Vagina (tissue), 2 donors: ENCODE measurements around the gene PHTF2. TPM values are rescaled to one million over a fixed set of nuclear protein-coding genes. Genes with fewer than 3 reads are reported as not detected.
"Not testable (repeated sequence)": the region's sequence is repeated elsewhere in the genome, so short reads cannot be mapped to it uniquely, and the experiment has no call there.

Experiments used
- DNase-seq, 2 donors: peaks; one replicate each; pipeline ENCODE4 v3.0.0-alpha.2; 2017; ENCODE audit errors: extremely low spot score in 2 of 2
- H3K27ac ChIP-seq: fragments of 200-600 bp; sonication (generic); one replicate; pipeline ENCODE4 v1.5.1; 2019
- H3K27me3 ChIP-seq: fragments of 200-600 bp; sonication (generic); one replicate; pipeline ENCODE4 v1.5.1; 2019
- H3K36me3 ChIP-seq, 2 donors: fragments of 200-600 bp; sonication (generic); one replicate each; pipeline ENCODE4 v1.5.1; 2017 to 2019
- H3K4me1 ChIP-seq: fragments of 200-600 bp; sonication (generic); one replicate; pipeline ENCODE4 v1.5.1; 2019
- H3K4me3 ChIP-seq, 2 donors: fragments of 200-600 bp; sonication (generic); 1 replicate in 1 of 2; 2 replicates in 1 of 2; pipeline ENCODE4 v1.5.1; 2016 to 2019
- H3K9me3 ChIP-seq: fragments of 200-600 bp; sonication (generic); one replicate; pipeline ENCODE4 v1.5.1; 2019
- POLR2A ChIP-seq, 2 donors: fragments of 450-650 bp; IDR thresholded peaks; one replicate each; pipeline ENCODE4 v1.6.1; 2017; ENCODE audit warnings: antibody characterized with exemption in 2 of 2, mild to moderate bottlenecking in 2 of 2, moderate library complexity in 2 of 2
- POLR2AphosphoS5 ChIP-seq, 2 donors: sonication (generic); formaldehyde crosslinking; IDR thresholded peaks; one replicate each; pipeline ENCODE4 v1.9.0; 2017; ENCODE audit warnings: antibody characterized with exemption in 2 of 2, mild to moderate bottlenecking in 2 of 2, low read depth in 1 of 2; ENCODE audit not compliant: insufficient read depth in 1 of 2
- intact Hi-C: fragments of 100-400 bp; cut with DNase I; formaldehyde crosslinking; loops from one replicate; pipeline ENCODE4 v1.15.1; 2023
- total RNA-seq: library from RNA; depleted of rRNA; stranded (reverse); fragments of >200 nt; gene quantifications from one replicate; pipeline ENCODE4 v1.2.3, GENCODE V29; 2016
- TF ChIP-seq, protein P1 (sequence below), 3 experiments: fragments of 450-650 bp in 2 of 3; fragments of 200-600 bp in 1 of 3; sonication (generic) in 1 of 3; IDR thresholded peaks; one replicate each; pipeline ENCODE4 v1.5.1; 2017 to 2019; ENCODE audit warnings: antibody characterized with exemption in 3 of 3, mild to moderate bottlenecking in 2 of 3, moderate library complexity in 2 of 3

The PHTF2 gene
- total RNA-seq, 1 donor from 2014 or later: 12.0 TPM

GRCh38 chr7:77831953-77832352 is 33.4 kb downstream of the PHTF2 start:
- Histone ChIP-seq H3K9me3 (no peaks in the 10 kb centered on the region), H3K36me3 (no peaks in the 10 kb centered on the region), H3K27me3 (no peaks in the 10 kb centered on the region), H3K27ac (no peak overlapping the region), H3K4me3 (no peak overlapping the region), H3K4me1 (peaks cover 16% of the 10 kb centered on the region)
- intact Hi-C loops: no loop called here
- TF ChIP-seq POLR2AphosphoS5 (IDR thresholded peaks at IDR 0.05; ENCODE audit: insufficient read depth in 1 of 2, low read depth in 1 of 2): no peak
- TF ChIP-seq, protein P1, sequence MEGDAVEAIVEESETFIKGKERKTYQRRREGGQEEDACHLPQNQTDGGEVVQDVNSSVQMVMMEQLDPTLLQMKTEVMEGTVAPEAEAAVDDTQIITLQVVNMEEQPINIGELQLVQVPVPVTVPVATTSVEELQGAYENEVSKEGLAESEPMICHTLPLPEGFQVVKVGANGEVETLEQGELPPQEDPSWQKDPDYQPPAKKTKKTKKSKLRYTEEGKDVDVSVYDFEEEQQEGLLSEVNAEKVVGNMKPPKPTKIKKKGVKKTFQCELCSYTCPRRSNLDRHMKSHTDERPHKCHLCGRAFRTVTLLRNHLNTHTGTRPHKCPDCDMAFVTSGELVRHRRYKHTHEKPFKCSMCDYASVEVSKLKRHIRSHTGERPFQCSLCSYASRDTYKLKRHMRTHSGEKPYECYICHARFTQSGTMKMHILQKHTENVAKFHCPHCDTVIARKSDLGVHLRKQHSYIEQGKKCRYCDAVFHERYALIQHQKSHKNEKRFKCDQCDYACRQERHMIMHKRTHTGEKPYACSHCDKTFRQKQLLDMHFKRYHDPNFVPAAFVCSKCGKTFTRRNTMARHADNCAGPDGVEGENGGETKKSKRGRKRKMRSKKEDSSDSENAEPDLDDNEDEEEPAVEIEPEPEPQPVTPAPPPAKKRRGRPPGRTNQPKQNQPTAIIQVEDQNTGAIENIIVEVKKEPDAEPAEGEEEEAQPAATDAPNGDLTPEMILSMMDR (IDR thresholded peaks at IDR 0.05): no peak
- no peak for TF ChIP-seq POLR2A (IDR thresholded peaks at IDR 0.05)
- no peak for DNase-seq

DNA sequence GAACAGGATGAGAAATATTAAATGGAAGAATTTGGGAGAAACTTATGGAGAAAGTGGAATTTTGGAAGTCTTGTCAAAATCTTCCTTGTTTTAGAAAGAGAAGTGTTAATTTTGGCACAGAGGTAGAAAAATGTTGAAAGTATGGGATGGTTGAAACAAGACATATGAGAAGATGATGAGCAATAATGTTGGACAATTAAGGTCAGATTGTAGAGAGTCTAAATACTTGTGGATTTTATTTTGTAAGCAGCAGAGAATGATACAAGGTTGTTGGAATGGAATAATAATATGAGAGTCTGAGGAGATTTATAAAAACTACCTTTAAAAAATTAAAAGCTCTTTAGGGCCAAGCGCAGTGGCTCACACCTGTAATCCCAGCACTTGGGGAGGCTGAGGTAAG is 34.6 kb downstream of the PHTF2 start:
- no peak for DNase-seq
- intact Hi-C loops: no loop called here
- Histone ChIP-seq H3K36me3 (no peaks in the 10 kb centered on the region), H3K27ac (no peak overlapping the region), H3K27me3 (no peaks in the 10 kb centered on the region), H3K9me3 (no peaks in the 10 kb centered on the region), H3K4me1 (peaks cover 7% of the 10 kb centered on the region), H3K4me3 (no peak overlapping the region)
- TF ChIP-seq POLR2A (IDR thresholded peaks at IDR 0.05): no peak
- no peak for TF ChIP-seq POLR2AphosphoS5 (IDR thresholded peaks at IDR 0.05; ENCODE audit: insufficient read depth in 1 of 2, low read depth in 1 of 2)
- TF ChIP-seq, protein P1 (IDR thresholded peaks at IDR 0.05): no peak

GRCh38 chr7:77836425-77836824 is 37.9 kb downstream of the PHTF2 start:
- H3K27me3 ChIP-seq, H3K4me3 ChIP-seq, H3K9me3 ChIP-seq, H3K27ac ChIP-seq, H3K36me3 ChIP-seq, intact Hi-C loops, H3K4me1 ChIP-seq, DNase-seq: not testable (repeated sequence)

DNA sequence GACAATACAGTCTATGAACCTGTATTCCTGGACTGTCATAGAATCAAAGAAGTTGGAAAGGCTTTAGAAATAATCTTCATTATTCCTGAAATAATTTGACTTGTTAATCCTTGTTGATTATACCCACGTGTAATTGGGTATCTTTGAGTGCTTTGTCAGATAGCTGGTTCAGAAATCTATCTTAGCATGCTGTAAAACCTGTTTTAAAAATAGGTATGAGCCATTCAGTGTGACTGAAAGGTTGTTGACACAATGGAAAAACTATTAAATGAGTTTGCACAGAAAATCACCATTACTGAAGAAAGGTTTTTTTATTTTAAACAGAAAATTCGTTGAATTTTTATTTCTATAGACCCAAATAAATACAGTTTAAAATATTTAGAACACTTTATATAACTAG is 38.7 kb downstream of the PHTF2 start:
- H3K27ac ChIP-seq: no peak overlapping the region
- intact Hi-C loops: no loop called here
- H3K36me3 ChIP-seq: no peaks in the 10 kb centered on the region
- TF ChIP-seq, protein P1 (IDR thresholded peaks at IDR 0.05): no peak
- TF ChIP-seq POLR2AphosphoS5 (IDR thresholded peaks at IDR 0.05; ENCODE audit: insufficient read depth in 1 of 2, low read depth in 1 of 2) (no peak), POLR2A (IDR thresholded peaks at IDR 0.05) (no peak)
- no peak for DNase-seq
- H3K4me3 ChIP-seq: no peak overlapping the region
- no peaks in the 10 kb centered on the region for H3K27me3 ChIP-seq
- H3K9me3 ChIP-seq: no peaks in the 10 kb centered on the region
- H3K4me1 ChIP-seq: peaks cover 7% of the 10 kb centered on the region

- Histone ChIP-seq H3K27me3 (no peaks in the 10 kb centered on the region), H3K36me3 (no peaks in the 10 kb centered on the region), H3K4me1 (peaks cover 7% of the 10 kb centered on the region), H3K9me3 (no peaks in the 10 kb centered on the region), H3K4me3 (no peak overlapping the region), H3K27ac (no peak overlapping the region)
- intact Hi-C loops: no loop called here
- TF ChIP-seq, protein P1 (IDR thresholded peaks at IDR 0.05): no peak
- TF ChIP-seq POLR2AphosphoS5 (IDR thresholded peaks at IDR 0.05; ENCODE audit: insufficient read depth in 1 of 2, low read depth in 1 of 2) (no peak), POLR2A (IDR thresholded peaks at IDR 0.05) (no peak)
- DNase-seq: no peak
These were observed 39.4 kb downstream of the PHTF2 start for GRCh38 chr7:77837966-77838365.
